ENCODE measurements around the gene GPN3.

DNA sequence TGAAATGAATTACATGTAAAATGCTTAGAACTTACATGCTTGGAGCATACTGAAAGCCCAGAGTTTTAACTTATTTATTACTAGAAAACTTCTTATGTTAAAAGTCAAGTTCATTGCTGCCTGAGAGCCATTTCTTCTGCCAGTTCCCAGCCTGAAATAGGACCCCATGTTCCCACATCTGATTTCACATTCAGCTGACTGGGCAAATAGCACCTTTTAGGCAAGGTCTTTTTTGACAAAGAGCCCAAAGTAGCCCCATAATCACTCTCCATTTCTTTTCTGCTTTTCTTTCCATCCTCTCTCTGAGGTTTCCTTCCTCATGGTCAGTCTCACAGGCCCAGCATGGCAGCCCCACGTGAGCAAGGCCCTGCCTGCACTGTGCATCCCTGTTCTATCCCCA, 16.8 kb downstream of the GPN3 start:
- TF ChIP-seq, protein P1, sequence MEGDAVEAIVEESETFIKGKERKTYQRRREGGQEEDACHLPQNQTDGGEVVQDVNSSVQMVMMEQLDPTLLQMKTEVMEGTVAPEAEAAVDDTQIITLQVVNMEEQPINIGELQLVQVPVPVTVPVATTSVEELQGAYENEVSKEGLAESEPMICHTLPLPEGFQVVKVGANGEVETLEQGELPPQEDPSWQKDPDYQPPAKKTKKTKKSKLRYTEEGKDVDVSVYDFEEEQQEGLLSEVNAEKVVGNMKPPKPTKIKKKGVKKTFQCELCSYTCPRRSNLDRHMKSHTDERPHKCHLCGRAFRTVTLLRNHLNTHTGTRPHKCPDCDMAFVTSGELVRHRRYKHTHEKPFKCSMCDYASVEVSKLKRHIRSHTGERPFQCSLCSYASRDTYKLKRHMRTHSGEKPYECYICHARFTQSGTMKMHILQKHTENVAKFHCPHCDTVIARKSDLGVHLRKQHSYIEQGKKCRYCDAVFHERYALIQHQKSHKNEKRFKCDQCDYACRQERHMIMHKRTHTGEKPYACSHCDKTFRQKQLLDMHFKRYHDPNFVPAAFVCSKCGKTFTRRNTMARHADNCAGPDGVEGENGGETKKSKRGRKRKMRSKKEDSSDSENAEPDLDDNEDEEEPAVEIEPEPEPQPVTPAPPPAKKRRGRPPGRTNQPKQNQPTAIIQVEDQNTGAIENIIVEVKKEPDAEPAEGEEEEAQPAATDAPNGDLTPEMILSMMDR (IDR thresholded peaks at IDR 0.05 in 8 of 11, conservative IDR thresholded peaks at IDR 0.05 in 3 of 11), result no peak
- TF ChIP-seq POLR2A (IDR thresholded peaks at IDR 0.05) (no peak), POLR2AphosphoS5 (IDR thresholded peaks at IDR 0.05) (no peak)

Data from spleen (tissue), 7 donors.